ENCODE data around the gene KRTAP10-6.

The KRTAP10-6 gene

DNA sequence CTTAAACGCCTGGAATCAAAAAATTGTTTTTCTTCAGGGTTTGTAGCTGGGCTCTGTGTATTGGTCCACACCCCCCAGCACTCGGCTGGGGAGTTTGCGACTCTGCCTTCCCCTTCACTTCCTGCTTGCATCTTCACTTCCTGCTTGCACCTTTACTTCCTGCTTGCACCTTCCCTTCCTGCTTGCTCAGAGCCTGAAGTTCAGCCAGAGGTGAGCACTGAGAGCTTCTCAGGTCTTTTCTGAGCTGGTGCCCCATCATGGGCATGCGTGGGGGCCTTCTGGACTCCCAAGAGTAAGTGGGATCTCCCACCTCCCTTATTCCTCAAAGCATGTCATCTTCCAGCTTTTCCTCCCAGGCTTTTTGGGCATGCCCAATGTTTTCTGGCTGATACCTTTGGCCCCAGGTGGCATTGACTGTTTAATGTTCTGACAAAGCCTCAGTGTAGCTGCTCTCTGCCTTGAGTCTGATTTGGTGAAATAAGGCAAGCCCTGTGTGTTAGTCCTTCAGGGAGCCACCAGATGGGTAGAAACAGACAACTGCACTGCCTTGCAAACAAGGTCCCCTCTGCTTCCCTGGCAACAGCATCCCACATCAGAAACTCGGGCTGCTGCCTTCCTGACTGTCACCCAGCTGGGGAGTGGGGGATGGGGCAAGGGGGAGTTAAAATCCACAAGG is 44.5 kb downstream of the KRTAP10-6 start:
- ATAC-seq = no peak
- TF ChIP-seq TOX (CRISPR knock-in tag; IDR thresholded peaks at IDR 0.05; ENCODE audit: borderline replicate concordance) (no peak), ZFP30 (CRISPR knock-in tag; IDR thresholded peaks at IDR 0.05) (no peak), GLIS3 (CRISPR knock-in tag; IDR thresholded peaks at IDR 0.05) (no peak), ZC3H10 (CRISPR knock-in tag; IDR thresholded peaks at IDR 0.05) (no peak), ZFP3 (CRISPR knock-in tag; IDR thresholded peaks at IDR 0.05) (no peak), ESRRG (CRISPR knock-in tag; IDR thresholded peaks at IDR 0.05) (no peak), ZNF70 (CRISPR knock-in tag; IDR thresholded peaks at IDR 0.05) (no peak)
- TF ChIP-seq, protein P1, sequence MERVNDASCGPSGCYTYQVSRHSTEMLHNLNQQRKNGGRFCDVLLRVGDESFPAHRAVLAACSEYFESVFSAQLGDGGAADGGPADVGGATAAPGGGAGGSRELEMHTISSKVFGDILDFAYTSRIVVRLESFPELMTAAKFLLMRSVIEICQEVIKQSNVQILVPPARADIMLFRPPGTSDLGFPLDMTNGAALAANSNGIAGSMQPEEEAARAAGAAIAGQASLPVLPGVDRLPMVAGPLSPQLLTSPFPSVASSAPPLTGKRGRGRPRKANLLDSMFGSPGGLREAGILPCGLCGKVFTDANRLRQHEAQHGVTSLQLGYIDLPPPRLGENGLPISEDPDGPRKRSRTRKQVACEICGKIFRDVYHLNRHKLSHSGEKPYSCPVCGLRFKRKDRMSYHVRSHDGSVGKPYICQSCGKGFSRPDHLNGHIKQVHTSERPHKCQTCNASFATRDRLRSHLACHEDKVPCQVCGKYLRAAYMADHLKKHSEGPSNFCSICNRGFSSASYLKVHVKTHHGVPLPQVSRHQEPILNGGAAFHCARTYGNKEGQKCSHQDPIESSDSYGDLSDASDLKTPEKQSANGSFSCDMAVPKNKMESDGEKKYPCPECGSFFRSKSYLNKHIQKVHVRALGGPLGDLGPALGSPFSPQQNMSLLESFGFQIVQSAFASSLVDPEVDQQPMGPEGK (CRISPR knock-in tag; IDR thresholded peaks at IDR 0.05; ENCODE audit: borderline replicate concordance) = no peak
- TF ChIP-seq, protein P2, sequence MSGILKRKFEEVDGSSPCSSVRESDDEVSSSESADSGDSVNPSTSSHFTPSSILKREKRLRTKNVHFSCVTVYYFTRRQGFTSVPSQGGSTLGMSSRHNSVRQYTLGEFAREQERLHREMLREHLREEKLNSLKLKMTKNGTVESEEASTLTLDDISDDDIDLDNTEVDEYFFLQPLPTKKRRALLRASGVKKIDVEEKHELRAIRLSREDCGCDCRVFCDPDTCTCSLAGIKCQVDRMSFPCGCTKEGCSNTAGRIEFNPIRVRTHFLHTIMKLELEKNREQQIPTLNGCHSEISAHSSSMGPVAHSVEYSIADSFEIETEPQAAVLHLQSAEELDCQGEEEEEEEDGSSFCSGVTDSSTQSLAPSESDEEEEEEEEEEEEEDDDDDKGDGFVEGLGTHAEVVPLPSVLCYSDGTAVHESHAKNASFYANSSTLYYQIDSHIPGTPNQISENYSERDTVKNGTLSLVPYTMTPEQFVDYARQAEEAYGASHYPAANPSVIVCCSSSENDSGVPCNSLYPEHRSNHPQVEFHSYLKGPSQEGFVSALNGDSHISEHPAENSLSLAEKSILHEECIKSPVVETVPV (CRISPR knock-in tag; IDR thresholded peaks at IDR 0.05) = no peak
- TF ChIP-seq, protein P3, sequence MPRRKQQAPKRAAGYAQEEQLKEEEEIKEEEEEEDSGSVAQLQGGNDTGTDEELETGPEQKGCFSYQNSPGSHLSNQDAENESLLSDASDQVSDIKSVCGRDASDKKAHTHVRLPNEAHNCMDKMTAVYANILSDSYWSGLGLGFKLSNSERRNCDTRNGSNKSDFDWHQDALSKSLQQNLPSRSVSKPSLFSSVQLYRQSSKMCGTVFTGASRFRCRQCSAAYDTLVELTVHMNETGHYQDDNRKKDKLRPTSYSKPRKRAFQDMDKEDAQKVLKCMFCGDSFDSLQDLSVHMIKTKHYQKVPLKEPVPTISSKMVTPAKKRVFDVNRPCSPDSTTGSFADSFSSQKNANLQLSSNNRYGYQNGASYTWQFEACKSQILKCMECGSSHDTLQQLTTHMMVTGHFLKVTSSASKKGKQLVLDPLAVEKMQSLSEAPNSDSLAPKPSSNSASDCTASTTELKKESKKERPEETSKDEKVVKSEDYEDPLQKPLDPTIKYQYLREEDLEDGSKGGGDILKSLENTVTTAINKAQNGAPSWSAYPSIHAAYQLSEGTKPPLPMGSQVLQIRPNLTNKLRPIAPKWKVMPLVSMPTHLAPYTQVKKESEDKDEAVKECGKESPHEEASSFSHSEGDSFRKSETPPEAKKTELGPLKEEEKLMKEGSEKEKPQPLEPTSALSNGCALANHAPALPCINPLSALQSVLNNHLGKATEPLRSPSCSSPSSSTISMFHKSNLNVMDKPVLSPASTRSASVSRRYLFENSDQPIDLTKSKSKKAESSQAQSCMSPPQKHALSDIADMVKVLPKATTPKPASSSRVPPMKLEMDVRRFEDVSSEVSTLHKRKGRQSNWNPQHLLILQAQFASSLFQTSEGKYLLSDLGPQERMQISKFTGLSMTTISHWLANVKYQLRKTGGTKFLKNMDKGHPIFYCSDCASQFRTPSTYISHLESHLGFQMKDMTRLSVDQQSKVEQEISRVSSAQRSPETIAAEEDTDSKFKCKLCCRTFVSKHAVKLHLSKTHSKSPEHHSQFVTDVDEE (CRISPR knock-in tag; IDR thresholded peaks at IDR 0.05) = no peak

DNA sequence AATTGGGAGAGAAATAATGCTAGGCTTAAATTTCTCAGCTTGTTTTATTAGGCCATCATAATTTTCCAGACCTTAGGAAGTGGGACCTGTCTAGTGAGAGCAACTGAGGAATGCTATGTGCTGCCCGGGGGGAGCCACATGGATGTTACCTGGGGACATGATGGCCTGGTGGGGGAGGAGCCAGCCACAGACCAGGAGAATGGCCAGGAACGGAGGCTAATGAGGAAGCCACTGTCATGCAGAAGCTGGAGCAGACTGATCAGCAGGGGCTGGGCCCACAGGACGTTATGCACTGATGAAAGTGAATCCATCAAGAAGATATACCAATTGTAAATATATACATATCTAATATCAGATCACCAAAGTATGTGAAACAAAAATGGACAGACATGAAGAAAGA is 47.7 kb downstream of the KRTAP10-6 start:
- TF ChIP-seq, protein P2 (CRISPR knock-in tag; IDR thresholded peaks at IDR 0.05) = no peak
- TF ChIP-seq RARB (CRISPR knock-in tag; IDR thresholded peaks at IDR 0.05) (no peak), ZNF8 (CRISPR knock-in tag; IDR thresholded peaks at IDR 0.05) (no peak), ARNTL (CRISPR knock-in tag; IDR thresholded peaks at IDR 0.05; ENCODE audit: borderline replicate concordance, low read depth) (no peak), OSR1 (CRISPR knock-in tag; IDR thresholded peaks at IDR 0.05) (no peak), TOX (CRISPR knock-in tag; IDR thresholded peaks at IDR 0.05; ENCODE audit: borderline replicate concordance) (no peak), ZNF70 (CRISPR knock-in tag; IDR thresholded peaks at IDR 0.05) (no peak), GLIS3 (CRISPR knock-in tag; IDR thresholded peaks at IDR 0.05) (no peak), BACH2 (CRISPR knock-in tag; IDR thresholded peaks at IDR 0.05; ENCODE audit: borderline replicate concordance) (no peak), ZFP3 (CRISPR knock-in tag; IDR thresholded peaks at IDR 0.05) (no peak), TCF4 (CRISPR knock-in tag; IDR thresholded peaks at IDR 0.05; ENCODE audit: borderline replicate concordance) (no peak), PPARA (CRISPR knock-in tag; IDR thresholded peaks at IDR 0.05; ENCODE audit: borderline replicate concordance) (no peak)
- TF ChIP-seq, protein P4, sequence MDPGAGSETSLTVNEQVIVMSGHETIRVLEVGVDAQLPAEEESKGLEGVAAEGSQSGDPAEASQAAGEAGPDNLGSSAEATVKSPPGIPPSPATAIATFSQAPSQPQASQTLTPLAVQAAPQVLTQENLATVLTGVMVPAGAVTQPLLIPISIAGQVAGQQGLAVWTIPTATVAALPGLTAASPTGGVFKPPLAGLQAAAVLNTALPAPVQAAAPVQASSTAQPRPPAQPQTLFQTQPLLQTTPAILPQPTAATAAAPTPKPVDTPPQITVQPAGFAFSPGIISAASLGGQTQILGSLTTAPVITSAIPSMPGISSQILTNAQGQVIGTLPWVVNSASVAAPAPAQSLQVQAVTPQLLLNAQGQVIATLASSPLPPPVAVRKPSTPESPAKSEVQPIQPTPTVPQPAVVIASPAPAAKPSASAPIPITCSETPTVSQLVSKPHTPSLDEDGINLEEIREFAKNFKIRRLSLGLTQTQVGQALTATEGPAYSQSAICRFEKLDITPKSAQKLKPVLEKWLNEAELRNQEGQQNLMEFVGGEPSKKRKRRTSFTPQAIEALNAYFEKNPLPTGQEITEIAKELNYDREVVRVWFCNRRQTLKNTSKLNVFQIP (CRISPR knock-in tag; IDR thresholded peaks at IDR 0.05; ENCODE audit: borderline replicate concordance, low read depth) = no peak
- TF ChIP-seq, protein P1 (CRISPR knock-in tag; IDR thresholded peaks at IDR 0.05; ENCODE audit: borderline replicate concordance) = no peak
- no peak for ATAC-seq
